ENCODE data around the gene RTN4R. TPM values are rescaled to one million over a fixed set of nuclear protein-coding genes. Genes with fewer than 3 reads are reported as not detected.

Gene RTN4R
- total and polyA plus RNA-seq, 2 of the 4 experiments (the other 2 are of a cell fraction), result 0.18 to 0.94 TPM

GRCh38 chr22:20251981-20252380 lies 16.1 kb downstream of the RTN4R start:
- Histone ChIP-seq H3K4me1 (ENCODE audit: control insufficient read depth, insufficient read depth, low read length) (no peaks in the 10 kb centered on the region), H2AK9ac (replicated peaks; ENCODE audit: low read depth, low read length, poor library complexity) (no peak overlapping the region), H2BK5ac (ENCODE audit: low read depth, low read length, poor library complexity, severe bottlenecking) (no peak overlapping the region), H3K36me3 (ENCODE audit: control insufficient read depth, insufficient read depth, low read length) (no peaks in the 10 kb centered on the region), H3K27ac (ENCODE audit: insufficient read depth, low read length) (no peak overlapping the region), H2BK15ac (ENCODE audit: low read depth, low read length) (no peak overlapping the region), H3K18ac (ENCODE audit: low read depth, low read length) (no peak overlapping the region), H4K91ac (ENCODE audit: insufficient read depth, low read depth, low read length) (no peak overlapping the region), H3K9me3 (ENCODE audit: control insufficient read depth, insufficient read depth, low read length) (no peaks in the 10 kb centered on the region), H3K9ac (ENCODE audit: low read depth, low read length) (no peak overlapping the region), H3K4me3 (ENCODE audit: insufficient read depth, low read depth, low read length) (no peak overlapping the region), H4K5ac (ENCODE audit: low read depth, low read length) (no peak overlapping the region), H3K9me1 (ENCODE audit: insufficient read depth, low read length) (0 out of 2 replicates have a peak, but pooled peaks cover 2% of the 10 kb centered on the region), H3K4ac (ENCODE audit: low read depth, low read length) (no peak overlapping the region), H3K27me3 (ENCODE audit: control insufficient read depth, insufficient read depth, low read length) (peaks cover 8% of the 10 kb centered on the region; the same call in 1 of the 2 replicates), H4K8ac (ENCODE audit: low read depth in 2 of 2, low read length in 2 of 2) (no peak overlapping the region), H2AFZ (replicated peaks; ENCODE audit: low read length, poor library complexity) (no peak overlapping the region), H3K14ac (replicated peaks; ENCODE audit: low read depth, low read length) (no peak overlapping the region), H2BK20ac (ENCODE audit: low read depth, low read length) (no peak overlapping the region), H2AK5ac (ENCODE audit: low read depth, low read length) (no peak overlapping the region), H3K56ac (ENCODE audit: extremely low read depth, insufficient read depth, low read length) (no peak overlapping the region), H2BK120ac (ENCODE audit: low read depth, low read length) (no peak overlapping the region), H3K79me1 (ENCODE audit: low read depth in 1 of 2, low read length in 2 of 2) (no peaks in the 10 kb centered on the region), H3K23ac (ENCODE audit: low read depth, low read length) (no peak overlapping the region), H3K4me2 (ENCODE audit: low read depth, low read length) (no peak overlapping the region), H4K20me1 (ENCODE audit: insufficient read depth, low read length) (no peaks in the 10 kb centered on the region)
- ChIA-PET CTCF (no interaction called here), POLR2A (ENCODE audit: unreplicated experiment) (no interaction called here)
- no peak for DNase-seq
- dilution Hi-C loops (cut with HindIII; ENCODE audit: low sequenced_read_pairs, unreplicated experiment) (no loop called here), in situ Hi-C loops (cut with MboI; ENCODE audit: low sequenced_read_pairs) (no loop called here), intact Hi-C loops (cut with micrococcal nuclease) (no loop called here)
- ATAC-seq (ENCODE audit: low read depth), result no peak
- WGBS, 2 experiments (ENCODE audit: extremely low coverage in 2 of 2, insufficient read length in 1 of 2), result 83% methylated on average over 2 of the region's 5 CpGs; no CpG with 5 or more reads in 1 of the 2 experiments
- no TSS peak for BruUV-seq (replicated peaks)
- TF ChIP-seq RFX5 (IDR thresholded peaks at IDR 0.05; ENCODE audit: low read depth, low read length) (no peak), RCOR1 (IDR thresholded peaks at IDR 0.05; ENCODE audit: insufficient replicate concordance, low read length) (no peak), MXI1 (IDR thresholded peaks at IDR 0.05; ENCODE audit: borderline replicate concordance, low read depth, low read length) (no peak), MAFK (IDR thresholded peaks at IDR 0.05; ENCODE audit: low read depth, low read length) (no peak), RAD21 (IDR thresholded peaks at IDR 0.05; ENCODE audit: low read length) (no peak), BHLHE40 (IDR thresholded peaks at IDR 0.05; ENCODE audit: low read depth, low read length) (no peak), USF2 (IDR thresholded peaks at IDR 0.05; ENCODE audit: low read depth, low read length) (no peak), CEBPB (IDR thresholded peaks at IDR 0.05; ENCODE audit: low read depth, low read length) (no peak), CHD1 (IDR thresholded peaks at IDR 0.05; ENCODE audit: low read depth, low read length) (no peak)
- TF ChIP-seq, protein P1, sequence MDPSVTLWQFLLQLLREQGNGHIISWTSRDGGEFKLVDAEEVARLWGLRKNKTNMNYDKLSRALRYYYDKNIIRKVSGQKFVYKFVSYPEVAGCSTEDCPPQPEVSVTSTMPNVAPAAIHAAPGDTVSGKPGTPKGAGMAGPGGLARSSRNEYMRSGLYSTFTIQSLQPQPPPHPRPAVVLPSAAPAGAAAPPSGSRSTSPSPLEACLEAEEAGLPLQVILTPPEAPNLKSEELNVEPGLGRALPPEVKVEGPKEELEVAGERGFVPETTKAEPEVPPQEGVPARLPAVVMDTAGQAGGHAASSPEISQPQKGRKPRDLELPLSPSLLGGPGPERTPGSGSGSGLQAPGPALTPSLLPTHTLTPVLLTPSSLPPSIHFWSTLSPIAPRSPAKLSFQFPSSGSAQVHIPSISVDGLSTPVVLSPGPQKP (IDR thresholded peaks at IDR 0.05; ENCODE audit: borderline replicate concordance, low read depth, low read length), result no peak
- TF ChIP-seq, protein P2, sequence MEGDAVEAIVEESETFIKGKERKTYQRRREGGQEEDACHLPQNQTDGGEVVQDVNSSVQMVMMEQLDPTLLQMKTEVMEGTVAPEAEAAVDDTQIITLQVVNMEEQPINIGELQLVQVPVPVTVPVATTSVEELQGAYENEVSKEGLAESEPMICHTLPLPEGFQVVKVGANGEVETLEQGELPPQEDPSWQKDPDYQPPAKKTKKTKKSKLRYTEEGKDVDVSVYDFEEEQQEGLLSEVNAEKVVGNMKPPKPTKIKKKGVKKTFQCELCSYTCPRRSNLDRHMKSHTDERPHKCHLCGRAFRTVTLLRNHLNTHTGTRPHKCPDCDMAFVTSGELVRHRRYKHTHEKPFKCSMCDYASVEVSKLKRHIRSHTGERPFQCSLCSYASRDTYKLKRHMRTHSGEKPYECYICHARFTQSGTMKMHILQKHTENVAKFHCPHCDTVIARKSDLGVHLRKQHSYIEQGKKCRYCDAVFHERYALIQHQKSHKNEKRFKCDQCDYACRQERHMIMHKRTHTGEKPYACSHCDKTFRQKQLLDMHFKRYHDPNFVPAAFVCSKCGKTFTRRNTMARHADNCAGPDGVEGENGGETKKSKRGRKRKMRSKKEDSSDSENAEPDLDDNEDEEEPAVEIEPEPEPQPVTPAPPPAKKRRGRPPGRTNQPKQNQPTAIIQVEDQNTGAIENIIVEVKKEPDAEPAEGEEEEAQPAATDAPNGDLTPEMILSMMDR (conservative IDR thresholded peaks at IDR 0.05; ENCODE audit: low read depth, low read length), result no peak

Data from IMR-90 (cell line).